ENCODE measurements around the gene KIF3A.
"Not testable (repeated sequence)": the region's sequence is repeated elsewhere in the genome, so short reads cannot be mapped to it uniquely, and the experiment has no call there.

Gene KIF3A

DNA sequence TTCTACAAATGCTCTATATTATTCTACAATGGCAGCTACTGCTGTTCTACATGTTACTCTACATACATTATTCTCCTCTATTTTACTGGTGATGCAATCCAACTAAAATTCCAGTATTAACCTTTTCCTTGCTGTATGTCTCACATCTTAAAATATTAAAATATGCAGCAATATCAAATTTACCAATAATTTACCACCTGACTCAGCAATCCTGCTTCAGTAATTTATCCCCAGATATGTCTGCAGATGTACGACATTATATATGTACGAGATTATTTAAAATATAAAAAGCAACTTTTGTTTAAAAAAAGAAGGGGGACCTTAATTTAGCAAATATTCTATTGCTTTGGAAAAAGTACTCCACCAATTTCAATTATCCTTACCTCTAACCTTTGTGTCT lies 11.6 kb downstream of the KIF3A start:
- H3K27ac ChIP-seq (ENCODE audit: low read depth in 2 of 2, low read length in 2 of 2): no peak overlapping the region
- no peak overlapping the region for H3K4me3 ChIP-seq (ENCODE audit: low read length in 2 of 2)
- no peaks in the 10 kb centered on the region for H3K9me3 ChIP-seq (ENCODE audit: control insufficient read depth in 2 of 2, low read length in 2 of 2)
- no peak overlapping the region for H3K9ac ChIP-seq (ENCODE audit: low read depth in 1 of 2, low read length in 2 of 2)
- no peaks in the 10 kb centered on the region for H3K4me1 ChIP-seq (ENCODE audit: control insufficient read depth in 2 of 2, insufficient read depth in 2 of 2, low read length in 2 of 2)
- no peaks in the 10 kb centered on the region for H3K36me3 ChIP-seq (ENCODE audit: control insufficient read depth in 2 of 2, insufficient read depth in 2 of 2, low read length in 2 of 2)
- H3K27me3 ChIP-seq (ENCODE audit: control insufficient read depth in 2 of 2, insufficient read depth in 2 of 2, low read length in 2 of 2): no peaks in the 10 kb centered on the region

GRCh38 chr5:132718544-132719312 lies 18.6 kb downstream of the KIF3A start:
- Histone ChIP-seq H3K4me3 (ENCODE audit: low read length in 2 of 2) (no peak overlapping the region), H3K27ac (ENCODE audit: low read depth in 2 of 2, low read length in 2 of 2) (no peak overlapping the region), H3K4me1 (ENCODE audit: control insufficient read depth in 2 of 2, insufficient read depth in 2 of 2, low read length in 2 of 2) (no peaks in the 10 kb centered on the region), H3K9me3 (ENCODE audit: control insufficient read depth in 2 of 2, low read length in 2 of 2) (no peaks in the 10 kb centered on the region), H3K27me3 (ENCODE audit: control insufficient read depth in 2 of 2, insufficient read depth in 2 of 2, low read length in 2 of 2) (no peaks in the 10 kb centered on the region), H3K36me3 (ENCODE audit: control insufficient read depth in 2 of 2, insufficient read depth in 2 of 2, low read length in 2 of 2) (no peaks in the 10 kb centered on the region), H3K9ac (ENCODE audit: low read depth in 1 of 2, low read length in 2 of 2) (no peak overlapping the region)

DNA sequence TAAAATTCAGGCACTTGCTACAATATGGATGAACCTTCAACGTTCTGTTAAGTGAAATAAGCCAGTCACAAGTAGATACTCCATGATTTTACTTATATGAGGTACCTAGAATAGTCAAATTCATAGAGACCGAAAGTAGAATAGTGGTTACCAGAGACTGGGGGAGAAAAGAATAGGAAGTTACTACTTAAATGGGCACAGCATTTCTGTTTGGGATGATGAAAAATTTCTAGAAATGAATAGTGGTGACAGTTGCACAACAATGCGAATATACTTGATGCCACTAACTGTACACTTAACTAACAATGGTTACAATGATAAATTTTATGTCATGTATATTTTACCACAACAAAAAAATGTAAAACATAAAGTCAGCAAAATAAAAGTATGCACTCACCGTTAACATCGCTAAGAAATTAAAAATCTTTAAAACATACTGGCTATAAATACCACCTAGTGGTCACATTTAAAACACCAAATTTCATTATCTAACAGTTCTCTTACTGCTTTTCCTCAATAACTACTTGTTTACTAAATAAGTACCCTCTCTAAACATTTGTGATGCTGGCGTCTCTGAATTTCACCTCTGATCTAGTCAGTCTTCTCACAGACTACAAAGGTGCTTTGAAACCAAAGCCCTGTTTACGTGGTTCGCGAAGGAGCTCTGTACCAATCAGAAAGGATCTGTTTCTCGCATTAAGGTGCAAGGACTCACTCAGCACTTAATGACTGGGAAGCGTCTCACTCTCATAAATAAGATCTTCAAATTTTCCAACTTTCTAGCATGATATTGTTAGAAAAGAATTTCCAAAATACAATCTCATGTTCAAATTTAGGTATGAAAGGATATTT lies 22.7 kb downstream of the KIF3A start:
- no peaks in the 10 kb centered on the region for H3K9me3 ChIP-seq (ENCODE audit: control insufficient read depth in 2 of 2, low read length in 2 of 2)
- H3K36me3 ChIP-seq (ENCODE audit: control insufficient read depth in 2 of 2, insufficient read depth in 2 of 2, low read length in 2 of 2): no peaks in the 10 kb centered on the region
- no peak overlapping the region for H3K9ac ChIP-seq (ENCODE audit: low read depth in 1 of 2, low read length in 2 of 2)
- H3K27me3 ChIP-seq (ENCODE audit: control insufficient read depth in 2 of 2, insufficient read depth in 2 of 2, low read length in 2 of 2): no peaks in the 10 kb centered on the region
- H3K27ac ChIP-seq (ENCODE audit: low read depth in 2 of 2, low read length in 2 of 2): no peak overlapping the region
- no peak overlapping the region for H3K4me3 ChIP-seq (ENCODE audit: low read length in 2 of 2)
- H3K4me1 ChIP-seq (ENCODE audit: control insufficient read depth in 2 of 2, insufficient read depth in 2 of 2, low read length in 2 of 2): no peaks in the 10 kb centered on the region

DNA sequence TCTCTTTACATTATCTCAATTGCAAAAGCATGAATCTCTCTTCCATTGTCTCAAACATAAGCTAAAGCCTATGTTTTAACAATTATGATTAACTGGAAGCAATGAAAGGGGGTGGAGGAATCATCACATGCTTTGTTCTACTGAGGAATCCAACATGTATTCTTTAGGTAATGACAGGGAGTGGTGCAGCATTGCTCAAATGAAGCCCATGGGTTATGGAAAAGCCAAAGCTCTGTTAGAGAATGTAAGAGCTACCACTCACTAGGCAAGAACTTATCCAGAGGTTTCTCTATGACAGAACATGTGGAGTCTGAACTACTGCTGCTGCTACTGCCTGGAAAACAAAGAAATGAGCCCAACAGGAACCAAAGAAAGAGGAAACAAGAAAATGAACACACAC lies 28.7 kb downstream of the KIF3A start:
- H3K9me3 ChIP-seq (ENCODE audit: control insufficient read depth in 2 of 2, low read length in 2 of 2): no peaks in the 10 kb centered on the region
- H3K9ac ChIP-seq (ENCODE audit: low read depth in 1 of 2, low read length in 2 of 2): no peak overlapping the region
- H3K27me3 ChIP-seq (ENCODE audit: control insufficient read depth in 2 of 2, insufficient read depth in 2 of 2, low read length in 2 of 2): no peaks in the 10 kb centered on the region
- H3K27ac ChIP-seq (ENCODE audit: low read depth in 2 of 2, low read length in 2 of 2): no peak overlapping the region
- H3K36me3 ChIP-seq (ENCODE audit: control insufficient read depth in 2 of 2, insufficient read depth in 2 of 2, low read length in 2 of 2): peaks cover 0 to 3% of the 10 kb centered on the region in 2 donors
- no peaks in the 10 kb centered on the region for H3K4me1 ChIP-seq (ENCODE audit: control insufficient read depth in 2 of 2, insufficient read depth in 2 of 2, low read length in 2 of 2)
- H3K4me3 ChIP-seq (ENCODE audit: low read length in 2 of 2): no peak overlapping the region

DNA sequence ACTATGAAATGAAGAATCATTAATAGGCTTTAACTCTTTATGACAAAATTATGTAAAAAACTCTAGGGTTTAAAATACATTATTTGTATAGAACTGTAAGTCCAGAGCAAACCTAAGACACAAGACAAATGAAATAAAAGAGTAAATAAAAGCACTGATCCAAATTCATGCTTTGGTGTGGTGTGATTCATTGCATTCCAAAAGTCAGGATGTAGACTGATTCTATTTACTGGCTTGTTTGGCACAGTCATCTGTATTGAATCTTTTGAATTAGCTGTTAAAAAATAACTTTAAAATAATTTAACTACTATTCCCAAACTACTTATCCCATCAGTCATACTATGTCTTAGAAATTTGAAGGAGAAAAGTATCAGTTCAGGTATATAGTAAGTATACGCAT lies 32.5 kb downstream of the KIF3A start:
- no peak overlapping the region for H3K27ac ChIP-seq (ENCODE audit: low read depth in 2 of 2, low read length in 2 of 2)
- H3K4me3 ChIP-seq (ENCODE audit: low read length in 2 of 2): no peak overlapping the region
- H3K27me3 ChIP-seq (ENCODE audit: control insufficient read depth in 2 of 2, insufficient read depth in 2 of 2, low read length in 2 of 2): no peaks in the 10 kb centered on the region
- H3K9me3 ChIP-seq (ENCODE audit: control insufficient read depth in 2 of 2, low read length in 2 of 2): no peaks in the 10 kb centered on the region
- no peaks in the 10 kb centered on the region for H3K4me1 ChIP-seq (ENCODE audit: control insufficient read depth in 2 of 2, insufficient read depth in 2 of 2, low read length in 2 of 2)
- H3K36me3 ChIP-seq (ENCODE audit: control insufficient read depth in 2 of 2, insufficient read depth in 2 of 2, low read length in 2 of 2): peaks cover 0 to 8% of the 10 kb centered on the region in 2 donors
- no peak overlapping the region for H3K9ac ChIP-seq (ENCODE audit: low read depth in 1 of 2, low read length in 2 of 2)

GRCh38 chr5:132695956-132696355 lies 41.4 kb downstream of the KIF3A start:
- Histone ChIP-seq H3K9me3 (ENCODE audit: control insufficient read depth in 2 of 2, low read length in 2 of 2) (no peaks in the 10 kb centered on the region), H3K9ac (ENCODE audit: low read depth in 1 of 2, low read length in 2 of 2) (no peak overlapping the region), H3K27me3 (ENCODE audit: control insufficient read depth in 2 of 2, insufficient read depth in 2 of 2, low read length in 2 of 2) (no peaks in the 10 kb centered on the region), H3K4me3 (ENCODE audit: low read length in 2 of 2) (no peak overlapping the region), H3K4me1 (ENCODE audit: control insufficient read depth in 2 of 2, insufficient read depth in 2 of 2, low read length in 2 of 2) (no peaks in the 10 kb centered on the region), H3K27ac (ENCODE audit: low read depth in 2 of 2, low read length in 2 of 2) (no peak overlapping the region), H3K36me3 (ENCODE audit: control insufficient read depth in 2 of 2, insufficient read depth in 2 of 2, low read length in 2 of 2) (peaks cover 0 to 4% of the 10 kb centered on the region in 2 donors)

GRCh38 chr5:132692632-132692967 lies 44.7 kb downstream of the KIF3A start:
- H3K4me1 ChIP-seq (ENCODE audit: control insufficient read depth in 2 of 2, insufficient read depth in 2 of 2, low read length in 2 of 2): no peaks in the 10 kb centered on the region

DNA sequence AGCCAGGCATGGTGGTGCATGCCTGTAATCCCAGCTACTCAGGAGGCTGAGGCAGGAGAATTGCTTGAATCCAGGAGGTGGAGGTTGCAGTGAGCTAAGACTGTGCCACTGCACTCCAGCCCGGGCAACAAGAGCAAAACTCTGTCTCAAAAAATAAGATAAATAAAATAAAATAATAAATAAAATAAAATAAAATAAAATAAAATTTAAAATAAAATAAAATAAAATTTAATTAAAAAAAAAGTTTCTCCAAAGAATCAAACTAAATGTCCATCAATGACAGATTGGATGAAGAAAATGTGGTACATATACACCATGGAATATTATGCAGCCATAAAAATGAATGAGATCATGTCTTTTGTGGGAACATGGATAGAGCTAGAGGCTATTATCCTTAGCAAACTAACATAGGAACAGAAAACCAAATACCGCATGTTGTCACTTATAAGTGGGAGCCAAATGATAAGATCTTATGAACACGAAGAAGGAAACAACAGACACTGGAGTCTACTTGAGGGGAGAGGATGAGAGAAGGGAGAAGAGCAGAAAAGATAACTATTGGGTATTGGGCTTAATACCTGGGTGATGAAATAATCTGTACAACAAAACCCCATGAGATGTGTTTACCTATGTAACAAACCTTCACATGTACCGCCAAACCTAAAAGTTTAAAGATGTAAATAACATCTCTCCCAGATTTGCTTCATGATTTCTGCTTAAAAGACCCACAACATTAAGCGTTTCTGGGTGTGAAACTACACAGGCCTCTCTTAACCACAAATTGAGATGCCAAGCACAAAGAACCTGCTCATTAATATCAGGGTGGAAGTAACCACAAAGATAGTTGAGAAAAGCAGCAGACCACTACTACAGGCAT lies 45.4 kb downstream of the KIF3A start:
- H3K36me3 ChIP-seq (ENCODE audit: control insufficient read depth in 2 of 2, insufficient read depth in 2 of 2, low read length in 2 of 2): not testable (repeated sequence)

More at GRCh38 chr5:132692632-132692967, 44.7 kb downstream of the KIF3A start:
- H3K4me3 ChIP-seq (ENCODE audit: low read length in 2 of 2): no peak overlapping the region
- no peak overlapping the region for H3K9ac ChIP-seq (ENCODE audit: low read depth in 1 of 2, low read length in 2 of 2)
- H3K27me3 ChIP-seq (ENCODE audit: control insufficient read depth in 2 of 2, insufficient read depth in 2 of 2, low read length in 2 of 2): no peaks in the 10 kb centered on the region
- H3K27ac ChIP-seq (ENCODE audit: low read depth in 2 of 2, low read length in 2 of 2): no peak overlapping the region
- no peaks in the 10 kb centered on the region for H3K9me3 ChIP-seq (ENCODE audit: control insufficient read depth in 2 of 2, low read length in 2 of 2)
- H3K36me3 ChIP-seq (ENCODE audit: control insufficient read depth in 2 of 2, insufficient read depth in 2 of 2, low read length in 2 of 2): peaks cover 0 to 1% of the 10 kb centered on the region in 2 donors

DNA sequence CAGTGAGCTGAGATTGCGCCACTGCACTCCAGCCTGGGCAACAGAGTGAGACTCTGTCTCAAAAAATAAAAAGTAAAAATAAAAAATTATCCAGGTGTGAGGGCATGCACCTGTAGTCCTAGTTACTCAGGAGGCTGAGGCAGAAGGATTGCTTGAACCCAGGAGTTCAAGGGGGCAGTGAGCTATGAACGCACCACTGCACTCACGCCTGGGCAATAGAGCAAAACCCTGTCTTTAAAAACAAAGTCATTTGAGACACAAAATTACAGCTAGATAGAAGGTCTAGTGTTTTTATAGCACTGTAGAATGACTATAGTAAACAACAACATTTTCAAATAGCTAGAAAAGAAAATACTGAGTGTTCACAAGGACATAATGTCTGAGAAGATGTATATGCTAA lies 47.2 kb downstream of the KIF3A start:
- H3K4me3 ChIP-seq (ENCODE audit: low read length in 2 of 2): no peak overlapping the region
- H3K4me1 ChIP-seq (ENCODE audit: control insufficient read depth in 2 of 2, insufficient read depth in 2 of 2, low read length in 2 of 2): no peaks in the 10 kb centered on the region
- no peaks in the 10 kb centered on the region for H3K36me3 ChIP-seq (ENCODE audit: control insufficient read depth in 2 of 2, insufficient read depth in 2 of 2, low read length in 2 of 2)
- H3K9me3 ChIP-seq (ENCODE audit: control insufficient read depth in 2 of 2, low read length in 2 of 2): no peaks in the 10 kb centered on the region
- H3K27me3 ChIP-seq (ENCODE audit: control insufficient read depth in 2 of 2, insufficient read depth in 2 of 2, low read length in 2 of 2): no peaks in the 10 kb centered on the region
- H3K9ac ChIP-seq (ENCODE audit: low read depth in 1 of 2, low read length in 2 of 2): no peak overlapping the region
- H3K27ac ChIP-seq (ENCODE audit: low read depth in 2 of 2, low read length in 2 of 2): no peak overlapping the region

More for the DNA sequence above, 45.4 kb downstream of the KIF3A start:
- H3K9me3 ChIP-seq (ENCODE audit: control insufficient read depth in 2 of 2, low read length in 2 of 2); H3K4me3 ChIP-seq (ENCODE audit: low read length in 2 of 2); H3K4me1 ChIP-seq (ENCODE audit: control insufficient read depth in 2 of 2, insufficient read depth in 2 of 2, low read length in 2 of 2); H3K9ac ChIP-seq (ENCODE audit: low read depth in 1 of 2, low read length in 2 of 2); H3K27ac ChIP-seq (ENCODE audit: low read depth in 2 of 2, low read length in 2 of 2); H3K27me3 ChIP-seq (ENCODE audit: control insufficient read depth in 2 of 2, insufficient read depth in 2 of 2, low read length in 2 of 2): not testable (repeated sequence)

DNA sequence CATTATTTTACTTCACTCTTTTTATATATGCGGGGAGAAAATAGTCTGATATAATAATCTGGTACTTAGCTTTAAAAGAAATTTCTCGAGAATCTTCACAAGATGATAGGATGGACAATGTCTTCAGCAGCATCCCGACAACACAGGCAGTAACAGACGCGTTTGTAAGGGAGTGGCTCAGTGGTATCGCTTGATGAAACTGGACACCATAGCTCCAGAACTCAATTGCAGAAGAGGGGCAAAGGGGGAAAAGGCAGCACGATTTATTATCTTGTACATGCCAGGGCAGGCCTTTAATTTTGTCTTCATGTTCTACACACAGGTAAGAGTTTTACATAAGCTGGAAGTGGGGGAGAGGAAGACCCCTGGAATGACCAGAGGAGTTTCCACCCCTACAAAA lies 47.8 kb downstream of the KIF3A start:
- H3K4me1 ChIP-seq (ENCODE audit: control insufficient read depth in 2 of 2, insufficient read depth in 2 of 2, low read length in 2 of 2): no peaks in the 10 kb centered on the region
- no peak overlapping the region for H3K4me3 ChIP-seq (ENCODE audit: low read length in 2 of 2)
- H3K36me3 ChIP-seq (ENCODE audit: control insufficient read depth in 2 of 2, insufficient read depth in 2 of 2, low read length in 2 of 2): no peaks in the 10 kb centered on the region
- no peaks in the 10 kb centered on the region for H3K27me3 ChIP-seq (ENCODE audit: control insufficient read depth in 2 of 2, insufficient read depth in 2 of 2, low read length in 2 of 2)
- no peak overlapping the region for H3K27ac ChIP-seq (ENCODE audit: low read depth in 2 of 2, low read length in 2 of 2)
- H3K9me3 ChIP-seq (ENCODE audit: control insufficient read depth in 2 of 2, low read length in 2 of 2): no peaks in the 10 kb centered on the region
- H3K9ac ChIP-seq (ENCODE audit: low read depth in 1 of 2, low read length in 2 of 2): no peak overlapping the region

All from mucosa of rectum (tissue), 2 donors.